Activated CD4-positive, alpha-beta T cell treated with anti-CD3 and anti-CD28 coated beads, Interleukin-2, amount 10 ng/mL, durations not matched to agents 24 days and 14 days (primary cell): ENCODE measurements around the gene NCOR1. TPM values are rescaled to one million over a fixed set of nuclear protein-coding genes. Genes with fewer than 3 reads are reported as not detected.

Experiments
- DNase-seq: peaks from one replicate; pipeline ENCODE4 v3.0.0; 2022
- H3K27ac Mint-ChIP-seq: one replicate; pipeline ENCODE4 v1.8.0; 2022; ENCODE audit warnings: mild to moderate bottlenecking, mixed read lengths
- H3K27me3 Mint-ChIP-seq: one replicate; pipeline ENCODE4 v1.8.0; 2022; ENCODE audit warnings: mixed read lengths
- H3K36me3 Mint-ChIP-seq: one replicate; pipeline ENCODE4 v1.8.0; 2022; ENCODE audit warnings: low read depth, mild to moderate bottlenecking, mixed read lengths
- H3K4me1 Mint-ChIP-seq: one replicate; pipeline ENCODE4 v1.8.0; 2021; ENCODE audit warnings: mixed read lengths
- H3K4me3 Mint-ChIP-seq: one replicate; pipeline ENCODE4 v1.8.0; 2022; ENCODE audit warnings: mild to moderate bottlenecking, moderate library complexity, mixed read lengths
- H3K9me3 Mint-ChIP-seq: one replicate; pipeline ENCODE4 v1.8.0; 2021; ENCODE audit warnings: mixed read lengths
- intact Hi-C: fragments of 100-400 bp; cut with micrococcal nuclease; formaldehyde crosslinking; loops from one replicate; pipeline ENCODE4 v1.15.1; 2023
- total RNA-seq: library from RNA; stranded (reverse); gene quantifications from 2 replicates; pipeline ENCODE4 v1.2.3, GENCODE V29; 2022

Gene NCOR1
- total RNA-seq, 1 donor from 2014 or later = 133 TPM

GRCh38 chr17:16001226-16001897 is 214.0 kb downstream of the NCOR1 start:
- Mint-ChIP-seq H3K4me3 (peak overlapping the region; percentile 91), H3K9me3 (no peaks in the 10 kb centered on the region), H3K36me3 (peaks cover 59% of the 10 kb centered on the region), H3K4me1 (peaks cover 21% of the 10 kb centered on the region), H3K27ac (peak overlapping the region; percentile 90), H3K27me3 (no peaks in the 10 kb centered on the region)
- intact Hi-C loops = loop anchor here (1.0 kb wide), 1 partner anchor 26 kb away; no protein-coding TSS in a partner anchor
- DNase-seq = no peak

GRCh38 chr17:15999974-16000827 is 215.1 kb downstream of the NCOR1 start:
- H3K9me3 Mint-ChIP-seq = no peaks in the 10 kb centered on the region
- no peaks in the 10 kb centered on the region for H3K27me3 Mint-ChIP-seq
- peak overlapping the region; percentile 90 for H3K27ac Mint-ChIP-seq
- peak overlapping the region; percentile 91 for H3K4me3 Mint-ChIP-seq
- DNase-seq = no peak
- intact Hi-C loops = loop anchor here (1.0 to 10.0 kb wide), 4 partner anchors 41 to 745 kb away; no protein-coding TSS in a partner anchor
- H3K36me3 Mint-ChIP-seq = peaks cover 47% of the 10 kb centered on the region
- H3K4me1 Mint-ChIP-seq = peaks cover 21% of the 10 kb centered on the region

GRCh38 chr17:15999141-15999973 is 216.0 kb downstream of the NCOR1 start, which contains the start of the genes TTC19 and ZSWIM7:
Gene TTC19, plus strand, starts transcription at chr17:15999824. Its CDS starts 25 bp downstream, at chr17:15999849.
Gene ZSWIM7, minus strand, starts transcription at chr17:15999704. Its CDS starts 110 bp downstream, at chr17:15999594.
- H3K27ac Mint-ChIP-seq = peak within 1 kb of the TSS; percentile 98
- H3K4me1 Mint-ChIP-seq = peaks cover 21% of the 10 kb centered on the region
- H3K9me3 Mint-ChIP-seq = no peaks in the 10 kb centered on the region

GRCh38 chr17:15998031-15998562 is 217.2 kb downstream of the NCOR1 start:
- Mint-ChIP-seq H3K4me1 (peaks cover 21% of the 10 kb centered on the region), H3K27me3 (no peaks in the 10 kb centered on the region), H3K9me3 (no peaks in the 10 kb centered on the region), H3K27ac (no peak overlapping the region), H3K36me3 (peaks cover 31% of the 10 kb centered on the region), H3K4me3 (peak overlapping the region; percentile 87)
- no peak for DNase-seq
- intact Hi-C loops = loop anchor here (1.0 to 10.0 kb wide), 5 partner anchors 53 to 743 kb away; partner anchors contain the start of gene ADORA2B

More at GRCh38 chr17:15999141-15999973, 216.0 kb downstream of the NCOR1 start, which contains the start of the genes TTC19 and ZSWIM7:
- Mint-ChIP-seq H3K4me3 (peak within 1 kb of the TSS; percentile 91), H3K27me3 (no peaks in the 10 kb centered on the region), H3K36me3 (peaks cover 42% of the 10 kb centered on the region)
- intact Hi-C loops = loop anchor here (1.0 to 10.0 kb wide), 4 partner anchors 40 to 745 kb away; no protein-coding TSS in a partner anchor
- DNase-seq = peak; percentile 98

GRCh38 chr17:15996322-15996721 is 219.0 kb downstream of the NCOR1 start:
- no peaks in the 10 kb centered on the region for H3K27me3 Mint-ChIP-seq
- no peak overlapping the region for H3K27ac Mint-ChIP-seq
- intact Hi-C loops = loop anchor here (5.0 to 10.0 kb wide), 2 partner anchors 109 to 742 kb away; no protein-coding TSS in a partner anchor
- H3K4me1 Mint-ChIP-seq = peaks cover 12% of the 10 kb centered on the region
- no peaks in the 10 kb centered on the region for H3K9me3 Mint-ChIP-seq
- no peak overlapping the region for H3K4me3 Mint-ChIP-seq
- peaks cover 13% of the 10 kb centered on the region for H3K36me3 Mint-ChIP-seq
- DNase-seq = no peak

GRCh38 chr17:15981646-15982580 is 233.4 kb downstream of the NCOR1 start:
- Mint-ChIP-seq H3K27me3 (no peaks in the 10 kb centered on the region), H3K9me3 (no peaks in the 10 kb centered on the region), H3K36me3 (peaks cover 38% of the 10 kb centered on the region), H3K4me1 (peaks cover 20% of the 10 kb centered on the region), H3K27ac (no peak overlapping the region), H3K4me3 (no peak overlapping the region)
- no peak for DNase-seq
- intact Hi-C loops = loop anchor here (1.0 kb wide), 1 partner anchor 23 kb away; no protein-coding TSS in a partner anchor

- no peak overlapping the region for H3K27ac Mint-ChIP-seq
- H3K9me3 Mint-ChIP-seq = no peaks in the 10 kb centered on the region
- H3K36me3 Mint-ChIP-seq = peaks cover 35% of the 10 kb centered on the region
- intact Hi-C loops = loop anchor here (1.0 kb wide), 1 partner anchor 22 kb away; no protein-coding TSS in a partner anchor
- DNase-seq = no peak
- no peak overlapping the region for H3K4me3 Mint-ChIP-seq
- no peaks in the 10 kb centered on the region for H3K27me3 Mint-ChIP-seq
- peaks cover 20% of the 10 kb centered on the region for H3K4me1 Mint-ChIP-seq
These were observed 234.1 kb downstream of the NCOR1 start for GRCh38 chr17:15981208-15981607.

Other genes with a start within 250 kb of the NCOR1 start
- 10.1 and 11.0 TPM in 2 replicates for gene ZSWIM7, start 215.8 kb downstream of the NCOR1 start, total RNA-seq
- gene TTC19, start 215.7 kb downstream of the NCOR1 start, total RNA-seq = 35.3 and 38.9 TPM in 2 replicates
- gene PIGL, start 1.7 kb upstream of the NCOR1 start, total RNA-seq = 41.5 and 42.7 TPM in 2 replicates
- gene CENPV, start 137.9 kb upstream of the NCOR1 start, total RNA-seq = 52.8 and 53.0 TPM in 2 replicates
- gene UBB, start 165.6 kb upstream of the NCOR1 start, total RNA-seq = 1,973 and 2,004 TPM in 2 replicates
- 29.6 and 38.7 TPM in 2 replicates for gene TRPV2, start 200.0 kb upstream of the NCOR1 start, total RNA-seq